Stimulated activated effector memory CD8-positive, alpha-beta T cell treated with anti-CD3 and anti-CD28 coated beads, Interleukin-12 subunit alpha, Interleukin-12 subunit beta, amount 100 ng/mL, for 72 hours (primary cell): ENCODE results near the gene IFIT5.
"Not testable (repeated sequence)": the region's sequence is repeated elsewhere in the genome, so short reads cannot be mapped to it uniquely, and the experiment has no call there.

Experiments
- ATAC-seq: fragments of 150-1000 bp; cut with Tn5 transposase; 2 replicates; pipeline ENCODE4 v1.10.0; 2021
- DNase-seq, 2 donors: peaks; one replicate each; pipeline ENCODE4 v3.0.0; 2021 to 2022; ENCODE audit warnings: low spot score in 2 of 2
- H3K27ac Mint-ChIP-seq: one replicate; pipeline ENCODE4 v1.8.0; 2022; ENCODE audit warnings: mild to moderate bottlenecking, mixed read lengths
- H3K36me3 Mint-ChIP-seq: one replicate; pipeline ENCODE4 v1.8.0; 2022; ENCODE audit warnings: mild to moderate bottlenecking, mixed read lengths
- H3K4me1 Mint-ChIP-seq: one replicate; pipeline ENCODE4 v1.8.0; 2022; ENCODE audit warnings: mixed read lengths
- H3K4me3 Mint-ChIP-seq: one replicate; pipeline ENCODE4 v1.8.0; 2022; ENCODE audit warnings: mild to moderate bottlenecking, mixed read lengths
- H3K9me3 Mint-ChIP-seq: one replicate; pipeline ENCODE4 v1.8.0; 2022; ENCODE audit warnings: mixed read lengths

Gene IFIT5

GRCh38 chr10:89442289-89442688, 27.9 kb downstream of the IFIT5 start:
- no peaks in the 10 kb centered on the region for H3K4me1 Mint-ChIP-seq
- H3K4me3 Mint-ChIP-seq: no peak overlapping the region
- H3K9me3 Mint-ChIP-seq: no peaks in the 10 kb centered on the region
- ATAC-seq (peak; percentile 47), DNase-seq (no peak)
- H3K27ac Mint-ChIP-seq: no peak overlapping the region
- no peaks in the 10 kb centered on the region for H3K36me3 Mint-ChIP-seq

- not testable (repeated sequence) for H3K27ac Mint-ChIP-seq, DNase-seq, H3K9me3 Mint-ChIP-seq, H3K36me3 Mint-ChIP-seq, H3K4me1 Mint-ChIP-seq, ATAC-seq, H3K4me3 Mint-ChIP-seq
Measured at GRCh38 chr10:89444819-89445218, 30.5 kb downstream of the IFIT5 start.

GRCh38 chr10:89450901-89451300, 36.5 kb downstream of the IFIT5 start:
- Mint-ChIP-seq H3K27ac (no peak overlapping the region), H3K4me3 (no peak overlapping the region), H3K36me3 (no peaks in the 10 kb centered on the region), H3K4me1 (no peaks in the 10 kb centered on the region), H3K9me3 (no peaks in the 10 kb centered on the region)
- ATAC-seq: no peak
- DNase-seq: no peak

- Mint-ChIP-seq H3K4me1 (no peaks in the 10 kb centered on the region), H3K36me3 (no peaks in the 10 kb centered on the region)
Measured at GRCh38 chr10:89452193-89452592, 37.8 kb downstream of the IFIT5 start.

GRCh38 chr10:89454561-89455347, 40.4 kb downstream of the IFIT5 start:
- H3K4me3 Mint-ChIP-seq: no peak overlapping the region
- ATAC-seq: no peak
- no peaks in the 10 kb centered on the region for H3K36me3 Mint-ChIP-seq
- H3K9me3 Mint-ChIP-seq: no peaks in the 10 kb centered on the region
- no peak for DNase-seq
- no peaks in the 10 kb centered on the region for H3K4me1 Mint-ChIP-seq
- H3K27ac Mint-ChIP-seq: no peak overlapping the region

More at GRCh38 chr10:89452193-89452592, 37.8 kb downstream of the IFIT5 start:
- DNase-seq (no peak), ATAC-seq (no peak)
- H3K9me3 Mint-ChIP-seq: no peaks in the 10 kb centered on the region
- H3K4me3 Mint-ChIP-seq: no peak overlapping the region
- no peak overlapping the region for H3K27ac Mint-ChIP-seq

- no peak for ATAC-seq
- no peaks in the 10 kb centered on the region for H3K36me3 Mint-ChIP-seq
- no peak overlapping the region for H3K27ac Mint-ChIP-seq
- no peak for DNase-seq
- no peak overlapping the region for H3K4me3 Mint-ChIP-seq
- no peaks in the 10 kb centered on the region for H3K9me3 Mint-ChIP-seq
- H3K4me1 Mint-ChIP-seq: no peaks in the 10 kb centered on the region
Measured at GRCh38 chr10:89458291-89458690, 43.9 kb downstream of the IFIT5 start.

GRCh38 chr10:89458784-89459183, 44.4 kb downstream of the IFIT5 start:
- DNase-seq (no peak), ATAC-seq (no peak)

GRCh38 chr10:89463846-89464537, 49.6 kb downstream of the IFIT5 start:
- Mint-ChIP-seq H3K36me3 (no peaks in the 10 kb centered on the region), H3K4me3 (no peak overlapping the region), H3K27ac (no peak overlapping the region), H3K9me3 (no peaks in the 10 kb centered on the region), H3K4me1 (no peaks in the 10 kb centered on the region)
- no peak for ATAC-seq
- DNase-seq: no peak

More at GRCh38 chr10:89458784-89459183, 44.4 kb downstream of the IFIT5 start:
- Mint-ChIP-seq H3K27ac (no peak overlapping the region), H3K4me1 (no peaks in the 10 kb centered on the region), H3K36me3 (no peaks in the 10 kb centered on the region), H3K4me3 (no peak overlapping the region), H3K9me3 (no peaks in the 10 kb centered on the region)

GRCh38 chr10:89465196-89465595, 50.8 kb downstream of the IFIT5 start:
- peaks cover under 1% of the 10 kb centered on the region for H3K4me1 Mint-ChIP-seq
- ATAC-seq (no peak), DNase-seq (no peak)
- H3K4me3 Mint-ChIP-seq: no peak overlapping the region
- no peak overlapping the region for H3K27ac Mint-ChIP-seq
- no peaks in the 10 kb centered on the region for H3K36me3 Mint-ChIP-seq
- no peaks in the 10 kb centered on the region for H3K9me3 Mint-ChIP-seq

GRCh38 chr10:89466599-89467035, 52.2 kb downstream of the IFIT5 start:
- no peak for ATAC-seq
- Mint-ChIP-seq H3K27ac (no peak overlapping the region), H3K36me3 (no peaks in the 10 kb centered on the region), H3K9me3 (no peaks in the 10 kb centered on the region), H3K4me3 (no peak overlapping the region), H3K4me1 (peaks cover 13% of the 10 kb centered on the region)
- DNase-seq: no peak

GRCh38 chr10:89468191-89468965, 54.0 kb downstream of the IFIT5 start:
- ATAC-seq (no peak), DNase-seq (no peak)
- Mint-ChIP-seq H3K27ac (no peak overlapping the region), H3K4me1 (peaks cover 13% of the 10 kb centered on the region), H3K4me3 (no peak overlapping the region), H3K9me3 (no peaks in the 10 kb centered on the region), H3K36me3 (no peaks in the 10 kb centered on the region)

- Mint-ChIP-seq H3K4me3 (no peak overlapping the region), H3K4me1 (peaks cover 13% of the 10 kb centered on the region), H3K36me3 (no peaks in the 10 kb centered on the region), H3K27ac (no peak overlapping the region), H3K9me3 (no peaks in the 10 kb centered on the region)
- DNase-seq (no peak), ATAC-seq (no peak)
Measured at GRCh38 chr10:89469517-89469916, 55.1 kb downstream of the IFIT5 start.
